ENCODE results near the gene CAPN12. TPM values are rescaled to one million over a fixed set of nuclear protein-coding genes. Genes with fewer than 3 reads are reported as not detected.
"Not testable (repeated sequence)": the region's sequence is repeated elsewhere in the genome, so short reads cannot be mapped to it uniquely, and the experiment has no call there.

The CAPN12 gene
- total RNA-seq = 1 to 10 TPM in 2 of 3 donors, under 1 TPM in 1; 0.16 to 9.2 (median 4.1) TPM

GRCh38 chr19:38744298-38744681 lies at the start of gene CAPN12:
CAPN12 (minus strand) TSS chr19:38744474; CDS start chr19:38744165, 309 bp downstream.
- Histone ChIP-seq H3K9me3 (no peaks in the 10 kb centered on the region), H3K27ac (no peak within 1 kb of the TSS), H3K4me1 (no peaks in the 10 kb centered on the region), H3K4me3 (no peak within 1 kb of the TSS), H3K36me3 (no peaks in the 10 kb centered on the region), H3K27me3 (no peaks in the 10 kb centered on the region)
- TF ChIP-seq POLR2AphosphoS5 (IDR thresholded peaks at IDR 0.05) (no peak), CTCF (IDR thresholded peaks at IDR 0.05) (no peak), POLR2A (IDR thresholded peaks at IDR 0.05) (no peak)
- intact Hi-C loops (cut with DNase I; ENCODE audit: low total_unique reads) = no loop called here
- DNase-seq (ENCODE audit: low spot score in 2 of 2) = no peak

- no peak overlapping the region for H3K4me3 ChIP-seq
- H3K27me3 ChIP-seq = no peaks in the 10 kb centered on the region
- no peaks in the 10 kb centered on the region for H3K4me1 ChIP-seq
- no peak for DNase-seq (ENCODE audit: low spot score in 2 of 2)
- intact Hi-C loops (cut with DNase I; ENCODE audit: low total_unique reads) = no loop called here
- no peaks in the 10 kb centered on the region for H3K9me3 ChIP-seq
- no peak overlapping the region for H3K27ac ChIP-seq
- TF ChIP-seq CTCF (IDR thresholded peaks at IDR 0.05) (no peak), POLR2AphosphoS5 (IDR thresholded peaks at IDR 0.05) (no peak), POLR2A (IDR thresholded peaks at IDR 0.05) (no peak)
- H3K36me3 ChIP-seq = no peaks in the 10 kb centered on the region
Observed at GRCh38 chr19:38793671-38794070, 49.4 kb upstream of the CAPN12 start.

GRCh38 chr19:38793177-38793576 lies 48.9 kb upstream of the CAPN12 start:
- Histone ChIP-seq H3K9me3 (no peaks in the 10 kb centered on the region), H3K4me3 (no peak overlapping the region), H3K36me3 (no peaks in the 10 kb centered on the region), H3K27ac (peak overlapping the region in 1 of 2 donors; percentile 80), H3K27me3 (no peaks in the 10 kb centered on the region), H3K4me1 (no peaks in the 10 kb centered on the region)
- intact Hi-C loops (cut with DNase I; ENCODE audit: low total_unique reads) = no loop called here
- TF ChIP-seq POLR2AphosphoS5 (IDR thresholded peaks at IDR 0.05) (no peak), POLR2A (IDR thresholded peaks at IDR 0.05) (no peak), CTCF (IDR thresholded peaks at IDR 0.05) (no peak)
- DNase-seq (ENCODE audit: low spot score in 2 of 2) = no peak

GRCh38 chr19:38792250-38793111 lies 48.2 kb upstream of the CAPN12 start:
- intact Hi-C loops (cut with DNase I; ENCODE audit: low total_unique reads) = no loop called here
- DNase-seq (ENCODE audit: low spot score in 2 of 2) = no peak
- peak overlapping the region in 1 of 2 donors; percentile 80 for H3K27ac ChIP-seq
- H3K36me3 ChIP-seq = no peaks in the 10 kb centered on the region
- H3K4me3 ChIP-seq = peak overlapping the region; percentile 7 to 63 (median 34)
- H3K9me3 ChIP-seq = no peaks in the 10 kb centered on the region
- TF ChIP-seq CTCF (IDR thresholded peaks at IDR 0.05) = peak; percentile 20 to 61 (median 42)
- no peak for TF ChIP-seq POLR2A (IDR thresholded peaks at IDR 0.05)
- no peaks in the 10 kb centered on the region for H3K27me3 ChIP-seq
- no peaks in the 10 kb centered on the region for H3K4me1 ChIP-seq

- DNase-seq (ENCODE audit: low spot score in 2 of 2); H3K27me3 ChIP-seq; H3K36me3 ChIP-seq; intact Hi-C loops (cut with DNase I; ENCODE audit: low total_unique reads); H3K9me3 ChIP-seq; H3K4me1 ChIP-seq: not testable (repeated sequence)
- Histone ChIP-seq H3K27ac (peak overlapping the region in 1 of 2 donors; percentile 28), H3K4me3 (peak overlapping the region in 1 of 3 donors; percentile 50)
Observed at GRCh38 chr19:38791451-38792064, 47.3 kb upstream of the CAPN12 start.

GRCh38 chr19:38790507-38791403 lies 46.5 kb upstream of the CAPN12 start:
- H3K36me3 ChIP-seq; H3K4me1 ChIP-seq; intact Hi-C loops (cut with DNase I; ENCODE audit: low total_unique reads); H3K9me3 ChIP-seq; H3K27me3 ChIP-seq; DNase-seq (ENCODE audit: low spot score in 2 of 2): not testable (repeated sequence)
- Histone ChIP-seq H3K27ac (peak overlapping the region in 1 of 2 donors; percentile 28), H3K4me3 (peak overlapping the region in 1 of 3 donors; percentile 50)
